Anterior cingulate cortex (tissue), 58 donors: ENCODE measurements around the gene TSPAN32.

Experiments
- DNase-seq, 58 donors: peaks; one replicate each; lab custom pipeline; 2025; lab: John Stamatoyannopoulos, UW

Gene TSPAN32

DNA sequence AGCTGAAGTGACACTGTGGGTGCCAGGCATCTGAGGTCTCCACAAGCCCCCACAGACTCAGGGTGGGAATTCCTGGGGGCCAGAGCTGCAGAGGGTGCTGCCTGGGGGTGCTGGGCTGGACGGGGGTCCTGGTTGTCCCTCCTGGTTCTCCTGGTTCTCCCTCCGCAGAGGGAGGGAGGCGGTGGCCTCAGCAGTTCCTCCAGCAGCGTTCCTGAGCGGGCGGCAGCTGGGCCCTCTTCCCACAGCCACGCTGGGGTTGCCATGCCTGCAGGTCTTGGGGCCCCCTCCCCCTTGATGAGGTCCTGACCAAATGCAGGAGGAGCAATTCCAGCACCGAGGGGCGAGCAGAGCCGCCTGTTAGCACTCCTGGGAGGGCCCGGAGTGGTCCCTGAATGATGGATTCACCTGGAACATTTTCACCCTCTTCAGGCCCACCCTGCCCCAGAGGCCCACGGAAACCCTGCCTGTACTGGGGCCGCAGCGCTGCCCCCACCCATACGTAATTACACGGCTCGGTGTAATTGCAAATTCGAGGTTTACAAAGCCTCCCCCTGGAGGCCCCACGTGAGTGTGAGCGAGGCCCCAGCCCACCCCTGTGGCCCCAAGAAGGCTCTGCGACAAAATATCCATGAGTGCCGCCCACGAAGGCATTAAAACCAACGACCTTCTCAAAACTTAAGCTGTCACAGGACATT lies 730 bp upstream of the TSPAN32 start:
- DNase-seq: no peak

GRCh38 chr11:2302306-2302895 lies 588 bp downstream of the TSPAN32 start:
- no peak for DNase-seq

DNA sequence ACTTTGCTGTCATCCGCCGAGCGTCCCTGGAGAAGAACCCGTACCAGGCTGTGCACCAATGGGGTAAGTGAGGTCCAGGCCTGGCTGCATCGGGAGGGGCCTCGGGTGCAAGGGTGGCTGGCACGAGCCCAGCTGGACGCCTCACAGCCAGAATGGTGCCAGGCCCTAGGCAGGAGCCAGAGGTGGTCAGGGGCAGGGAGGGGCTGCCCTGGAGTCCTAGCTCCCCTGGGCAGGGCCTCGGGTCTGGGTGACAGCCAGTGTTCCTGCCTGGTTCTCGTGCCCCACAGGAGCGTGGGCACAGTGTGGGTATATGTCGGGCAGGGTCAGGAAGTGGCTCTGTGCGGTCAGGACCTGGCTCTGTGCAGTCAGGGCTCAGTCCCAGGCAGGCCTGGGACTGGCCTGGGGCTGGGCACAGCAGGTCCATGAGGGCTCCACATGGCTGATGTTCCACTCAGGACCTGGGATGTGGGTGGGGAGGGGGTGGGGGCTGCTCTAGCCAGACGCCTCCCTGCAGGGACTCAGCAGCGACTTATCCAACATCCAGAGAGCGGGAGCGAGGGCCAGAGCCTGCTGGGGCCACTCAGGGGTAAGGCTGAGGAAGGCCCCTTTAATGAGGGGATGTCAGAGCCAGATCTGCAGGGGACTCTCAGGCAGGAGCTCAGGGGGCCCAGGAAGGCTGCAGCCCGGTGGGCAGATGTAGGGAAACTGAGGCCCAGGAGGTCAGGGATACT lies 1.2 kb downstream of the TSPAN32 start:
- DNase-seq: peak in 2 of 58 donors; percentile 27 to 45

DNA sequence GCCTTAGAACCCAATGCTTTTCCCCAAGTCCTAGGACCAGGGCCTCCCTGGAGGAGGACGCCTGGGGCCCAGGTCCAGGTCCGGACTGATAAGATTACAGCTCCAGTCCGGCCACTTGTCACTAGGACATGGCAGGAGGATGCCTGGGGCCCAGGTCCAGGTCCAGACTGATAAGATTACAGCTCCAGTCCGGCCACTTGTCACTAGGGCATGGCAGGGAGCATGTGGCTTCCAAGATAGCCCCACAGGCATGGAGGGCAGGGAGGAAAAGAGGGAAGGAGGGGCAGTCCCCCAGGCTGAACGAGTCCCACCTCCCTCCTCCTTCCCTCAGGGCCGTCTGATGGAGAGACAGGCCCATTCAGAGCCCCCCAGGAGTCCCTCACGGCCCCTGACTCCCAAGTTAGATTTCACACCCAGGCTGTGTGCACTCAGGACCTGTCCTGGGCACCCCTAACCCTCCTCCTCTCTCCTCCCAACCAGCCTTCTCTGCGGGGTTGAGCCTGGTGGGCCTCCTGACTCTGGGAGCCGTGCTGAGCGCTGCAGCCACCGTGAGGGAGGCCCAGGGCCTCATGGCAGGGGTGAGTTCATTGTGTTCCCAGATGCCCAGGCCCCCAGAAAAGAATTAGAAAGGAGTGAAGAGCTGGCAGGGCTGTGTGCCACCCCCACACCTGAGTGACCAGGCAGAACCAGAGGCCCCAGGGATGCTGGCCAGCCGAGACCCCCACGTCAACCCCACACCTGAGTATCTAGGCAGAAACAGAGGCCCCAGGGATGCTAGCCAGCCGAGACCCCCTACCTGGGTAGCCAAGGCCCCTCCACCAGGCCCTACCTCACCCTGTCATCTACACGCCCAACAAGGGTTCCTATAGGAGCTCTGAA lies 2.1 kb downstream of the TSPAN32 start:
- DNase-seq: no peak

GRCh38 chr11:2304506-2305139 lies 2.8 kb downstream of the TSPAN32 start:
- no peak for DNase-seq

GRCh38 chr11:2305140-2305778 lies 3.4 kb downstream of the TSPAN32 start:
- peak in 51 of 58 donors; percentile 29 to 83 (median 56) for DNase-seq

DNA sequence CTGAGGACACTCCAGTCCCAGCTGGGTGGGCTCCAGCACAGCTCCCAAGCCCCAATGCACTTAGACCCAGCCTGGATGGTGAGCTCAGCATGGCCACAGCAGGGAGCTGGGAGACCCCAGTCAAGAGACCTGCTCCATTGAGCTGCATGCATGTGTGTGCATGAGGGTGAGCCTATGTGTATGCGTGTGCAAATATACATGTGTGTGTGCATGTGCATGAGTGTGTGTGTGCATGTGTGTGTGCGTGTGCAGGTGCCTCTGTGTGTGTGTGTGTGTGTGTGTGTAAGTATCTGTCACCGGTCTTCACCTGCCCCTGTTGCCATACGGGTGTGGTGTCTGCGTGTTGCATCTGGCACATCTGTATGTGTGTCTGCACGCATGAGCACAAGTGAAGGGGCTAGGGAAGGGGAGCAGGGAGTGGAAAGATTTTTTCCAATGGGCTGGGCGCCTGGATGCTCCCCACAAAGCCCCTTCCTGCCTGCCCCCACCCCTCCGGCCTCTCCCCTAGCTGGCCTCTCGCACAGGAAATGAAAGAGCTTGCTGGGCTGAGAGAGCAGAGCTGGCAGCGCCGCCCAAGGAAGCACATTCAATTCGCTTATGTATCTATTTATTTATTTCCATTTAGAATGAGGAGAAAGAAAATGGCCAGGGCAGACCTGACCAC lies 4.1 kb downstream of the TSPAN32 start:
- no peak for DNase-seq

DNA sequence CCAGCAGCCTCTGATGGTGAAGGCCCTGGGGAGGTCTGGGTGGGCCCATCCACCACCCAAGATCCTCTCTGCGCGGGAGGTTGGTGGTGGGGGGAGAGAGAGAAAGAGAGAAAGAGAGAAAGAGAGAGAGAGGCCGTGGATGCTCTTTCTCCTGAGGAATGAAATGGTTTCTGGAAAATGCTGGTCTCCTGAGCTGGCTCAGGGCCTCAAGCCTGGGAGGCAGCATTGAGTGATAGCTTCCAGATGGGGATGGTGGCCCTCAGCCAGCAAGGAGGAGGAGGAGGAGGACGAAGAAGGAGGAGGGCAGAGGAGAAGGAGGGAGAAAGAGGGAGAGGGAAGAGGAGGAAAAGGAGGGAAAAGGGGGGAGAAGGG lies 4.6 kb downstream of the TSPAN32 start:
- peak in 3 of 58 donors; percentile 36 to 48 (median 45) for DNase-seq

DNA sequence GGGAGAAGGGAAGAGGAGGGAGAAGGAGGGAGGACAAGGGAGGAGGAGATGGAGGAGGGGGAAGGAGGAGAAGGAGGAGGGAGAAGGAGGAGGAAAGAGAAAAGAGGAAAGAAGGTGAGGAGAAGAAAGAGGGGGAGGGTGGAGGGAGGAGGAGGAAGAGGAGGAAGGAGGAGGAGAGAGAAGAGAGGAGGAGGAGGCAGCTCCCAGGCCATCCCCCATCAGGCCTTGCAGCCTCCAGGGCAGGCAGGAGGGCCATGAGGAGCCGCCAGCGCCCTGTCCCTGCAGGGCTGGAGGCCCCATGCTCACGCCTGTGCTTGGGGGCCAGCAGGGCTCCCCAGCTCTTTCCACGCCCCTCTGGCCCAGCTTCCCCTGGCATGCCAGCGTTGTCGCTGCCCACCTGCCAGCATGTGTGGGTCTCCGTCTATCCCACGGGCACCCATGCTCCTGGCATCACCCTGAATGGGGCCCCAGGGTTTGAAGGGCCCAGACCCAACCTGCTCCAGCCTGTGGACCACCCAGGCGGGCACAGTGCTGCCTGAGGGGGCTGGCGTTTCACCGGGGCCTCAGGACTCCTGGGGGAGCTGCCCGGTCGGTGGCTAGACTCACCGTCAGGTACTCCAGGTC lies 5.2 kb downstream of the TSPAN32 start:
- DNase-seq: no peak

- no peak for DNase-seq
Measured at GRCh38 chr11:2307501-2308331, 5.9 kb downstream of the TSPAN32 start.

DNA sequence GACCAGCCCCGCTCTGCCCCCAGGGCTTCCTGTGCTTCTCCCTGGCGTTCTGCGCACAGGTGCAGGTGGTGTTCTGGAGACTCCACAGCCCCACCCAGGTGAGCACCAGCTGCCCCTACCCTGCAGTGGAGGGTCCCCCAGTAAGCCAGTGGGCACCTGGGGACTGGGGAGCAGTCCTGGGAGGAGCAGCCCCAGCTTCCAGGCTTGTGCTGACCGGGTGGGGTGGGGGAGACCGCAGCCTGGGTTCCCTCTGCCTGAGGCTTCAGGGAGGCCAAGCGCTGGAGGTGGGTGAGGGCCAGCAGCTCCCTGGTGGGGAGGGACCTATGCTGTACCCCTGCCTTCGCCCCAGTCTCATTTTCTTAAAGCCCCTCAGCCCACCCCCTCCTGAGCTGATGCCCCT lies 6.9 kb downstream of the TSPAN32 start:
- DNase-seq: no peak

GRCh38 chr11:2309251-2310072 lies 7.6 kb downstream of the TSPAN32 start:
- no peak for DNase-seq

DNA sequence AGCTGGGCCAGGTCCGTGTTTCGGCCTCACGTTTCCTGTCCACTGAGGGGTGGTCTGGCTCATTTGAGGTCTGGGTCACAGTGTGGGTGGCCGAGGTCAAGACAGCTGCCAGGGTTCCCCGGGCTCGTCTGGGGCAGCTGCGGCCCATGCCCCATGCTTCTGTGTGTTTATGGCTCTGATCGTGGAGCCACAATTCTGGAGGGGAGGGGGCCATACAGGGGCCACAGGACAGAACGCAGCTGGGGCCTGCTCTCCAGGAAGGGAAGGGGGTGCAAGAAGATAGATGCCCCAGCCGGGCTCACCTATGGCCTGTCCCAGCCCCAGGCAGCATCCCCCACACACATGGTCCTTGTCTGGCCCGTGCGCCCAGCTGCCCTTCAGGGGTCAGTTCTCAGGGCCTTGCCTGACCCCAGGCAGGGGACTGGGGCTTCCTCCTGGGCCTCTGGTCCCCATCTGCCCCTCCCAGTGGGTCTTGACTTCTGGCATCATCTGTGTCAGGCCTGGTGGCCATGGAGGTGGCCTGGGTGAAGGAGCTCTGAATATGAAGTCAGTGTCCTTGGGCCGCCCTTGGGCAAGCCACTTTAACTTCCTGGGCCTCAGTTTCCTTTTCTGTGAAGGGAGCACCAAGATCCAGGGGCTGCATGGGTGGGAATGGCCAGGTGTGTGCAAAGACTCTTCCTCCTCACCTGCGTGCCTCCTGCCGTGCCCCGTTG lies 8.4 kb downstream of the TSPAN32 start:
- no peak for DNase-seq

DNA sequence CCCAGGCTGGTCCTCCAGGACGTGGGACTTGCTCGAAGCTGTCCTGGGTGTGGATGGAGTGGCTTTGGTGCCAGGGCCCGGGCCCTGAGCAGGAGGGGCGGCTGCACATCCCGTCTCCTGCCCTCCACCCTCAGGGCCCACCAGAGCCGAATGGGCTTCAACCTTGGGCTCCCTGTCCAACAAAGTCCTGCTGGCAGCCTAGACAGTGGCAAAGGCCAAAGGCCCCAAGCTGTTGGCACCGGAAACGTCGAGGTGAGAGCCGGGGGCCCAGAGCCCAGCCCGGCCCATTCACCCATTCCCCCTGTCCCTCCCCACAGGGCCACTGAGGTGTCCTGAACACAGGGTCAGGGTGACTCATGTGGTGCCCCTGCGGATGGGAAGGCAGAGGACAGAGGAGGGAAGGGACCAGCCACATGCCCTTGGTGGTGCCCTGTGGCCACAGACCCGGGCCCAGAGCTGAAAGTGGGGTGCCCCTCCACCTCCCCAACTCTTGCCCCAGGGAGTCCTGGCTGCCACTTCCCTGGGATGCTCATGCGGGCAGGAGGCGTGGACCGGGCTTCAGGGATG lies 9.1 kb downstream of the TSPAN32 start:
- DNase-seq: no peak

GRCh38 chr11:2311353-2312133 lies 9.7 kb downstream of the TSPAN32 start:
- DNase-seq: no peak
